ENCODE data around the gene GRIN3B.

GRCh38 chr19:1054102-1055027 is 54.1 kb downstream of the GRIN3B start:
- TF ChIP-seq, protein P1, sequence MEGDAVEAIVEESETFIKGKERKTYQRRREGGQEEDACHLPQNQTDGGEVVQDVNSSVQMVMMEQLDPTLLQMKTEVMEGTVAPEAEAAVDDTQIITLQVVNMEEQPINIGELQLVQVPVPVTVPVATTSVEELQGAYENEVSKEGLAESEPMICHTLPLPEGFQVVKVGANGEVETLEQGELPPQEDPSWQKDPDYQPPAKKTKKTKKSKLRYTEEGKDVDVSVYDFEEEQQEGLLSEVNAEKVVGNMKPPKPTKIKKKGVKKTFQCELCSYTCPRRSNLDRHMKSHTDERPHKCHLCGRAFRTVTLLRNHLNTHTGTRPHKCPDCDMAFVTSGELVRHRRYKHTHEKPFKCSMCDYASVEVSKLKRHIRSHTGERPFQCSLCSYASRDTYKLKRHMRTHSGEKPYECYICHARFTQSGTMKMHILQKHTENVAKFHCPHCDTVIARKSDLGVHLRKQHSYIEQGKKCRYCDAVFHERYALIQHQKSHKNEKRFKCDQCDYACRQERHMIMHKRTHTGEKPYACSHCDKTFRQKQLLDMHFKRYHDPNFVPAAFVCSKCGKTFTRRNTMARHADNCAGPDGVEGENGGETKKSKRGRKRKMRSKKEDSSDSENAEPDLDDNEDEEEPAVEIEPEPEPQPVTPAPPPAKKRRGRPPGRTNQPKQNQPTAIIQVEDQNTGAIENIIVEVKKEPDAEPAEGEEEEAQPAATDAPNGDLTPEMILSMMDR (IDR thresholded peaks at IDR 0.05) = no peak
- TF ChIP-seq POLR2A (IDR thresholded peaks at IDR 0.05) = no peak
